Measurements from ENCODE around the gene DISC1.
"Not testable (repeated sequence)": the region's sequence is repeated elsewhere in the genome, so short reads cannot be mapped to it uniquely, and the experiment has no call there.

The DISC1 gene

DNA sequence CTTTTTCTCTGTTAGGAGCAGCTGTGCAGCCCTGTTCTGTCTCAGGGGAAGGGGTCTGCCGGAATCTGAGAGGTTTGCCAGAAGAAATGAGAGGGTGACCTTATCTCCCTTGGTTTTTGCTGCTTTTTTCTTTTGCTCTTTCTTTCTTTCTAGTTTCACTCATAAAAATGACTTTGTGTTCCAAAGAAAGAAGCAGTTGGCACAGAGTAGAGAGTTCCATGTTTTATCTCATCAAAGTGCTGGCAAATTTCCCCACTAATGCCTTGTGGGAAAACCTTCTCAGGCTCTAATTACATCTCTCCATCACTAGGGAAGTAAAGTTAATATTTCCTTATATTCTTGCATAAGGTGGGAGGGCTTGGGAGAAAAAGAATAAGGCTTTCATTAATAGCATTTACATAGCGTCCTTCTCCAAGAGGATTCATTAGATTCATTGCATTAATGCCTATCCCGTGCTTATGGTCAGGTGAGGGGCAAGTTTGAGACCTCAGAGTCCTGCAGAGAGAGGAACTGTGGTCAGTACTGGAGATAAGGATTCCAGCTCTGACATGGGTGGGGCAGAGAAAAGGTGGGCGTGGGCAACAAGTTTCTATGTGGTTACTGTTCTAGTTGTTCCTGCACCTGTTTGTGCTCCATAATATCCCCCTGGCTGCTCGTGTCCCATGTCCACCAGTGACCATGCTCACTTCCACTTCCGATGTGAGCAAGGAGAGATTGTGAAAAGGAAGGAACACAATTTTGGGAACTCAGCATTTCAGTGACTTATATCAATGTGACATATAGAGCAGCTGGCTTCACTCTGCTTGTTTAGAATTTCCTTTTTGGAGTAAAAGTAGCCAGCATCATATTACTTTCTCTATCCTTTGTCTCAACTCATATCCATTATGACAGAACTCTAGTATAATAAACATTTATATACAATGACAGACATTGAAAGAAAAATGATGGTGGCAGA is 79.5 kb downstream of the DISC1 start:
- no peak for DNase-seq

DNA sequence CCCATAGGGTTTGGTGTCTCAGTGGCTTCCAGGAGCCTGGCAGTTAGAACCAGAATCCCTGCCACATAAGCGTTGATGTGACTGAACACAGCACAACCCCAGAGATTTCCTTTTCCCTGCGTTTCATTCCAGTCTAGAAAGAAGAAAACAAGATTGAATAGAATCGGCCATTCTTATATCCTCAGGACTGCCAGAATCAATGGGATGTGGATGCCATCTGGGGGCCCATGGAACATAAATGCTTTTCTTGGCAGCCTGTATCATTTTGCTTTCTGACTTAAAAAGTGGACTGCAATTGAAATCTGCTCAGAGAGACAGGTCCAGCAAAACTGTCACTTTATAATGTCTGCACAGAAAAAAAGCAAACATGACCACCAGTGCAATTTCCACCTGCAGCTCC is 80.3 kb downstream of the DISC1 start:
- DNase-seq, result no peak

DNA sequence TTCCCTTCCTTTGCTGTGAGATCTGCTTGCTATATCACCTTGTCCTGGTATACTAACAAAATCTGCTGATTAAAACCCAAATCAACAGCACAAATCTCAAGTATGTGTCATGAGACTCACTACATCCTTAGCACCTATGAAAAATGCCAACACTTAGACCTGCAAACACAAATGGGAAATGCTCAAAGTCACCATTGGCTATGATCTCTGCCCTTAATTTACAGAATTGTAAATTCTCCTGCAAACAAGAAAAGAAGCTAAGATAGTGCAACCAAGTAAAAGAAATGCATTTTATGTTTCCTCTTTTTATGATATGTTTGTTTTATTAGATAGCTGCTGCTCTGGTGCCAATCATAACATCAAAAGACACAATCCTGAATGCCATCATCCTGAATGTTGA is 80.8 kb downstream of the DISC1 start:
- no peak for DNase-seq

DNA sequence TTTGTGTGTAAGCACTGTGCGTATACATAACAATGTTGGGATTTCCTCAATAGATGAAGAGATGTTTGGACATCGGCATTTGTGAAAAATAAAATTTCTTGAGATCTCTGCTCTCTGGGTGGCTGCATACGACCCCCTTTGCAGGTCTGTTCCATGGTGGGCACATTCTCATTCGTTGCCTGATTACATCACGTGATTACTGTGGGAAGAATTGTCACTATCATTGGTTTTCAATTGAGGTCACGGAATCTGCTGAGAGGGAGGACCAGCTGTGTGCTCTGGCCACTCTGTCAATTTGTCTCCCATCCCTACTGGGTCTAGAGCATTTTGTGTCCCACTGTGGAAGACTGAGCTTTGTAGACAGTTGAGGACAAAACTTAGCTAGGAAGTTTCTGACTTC is 81.8 kb downstream of the DISC1 start:
- no peak for DNase-seq

DNA sequence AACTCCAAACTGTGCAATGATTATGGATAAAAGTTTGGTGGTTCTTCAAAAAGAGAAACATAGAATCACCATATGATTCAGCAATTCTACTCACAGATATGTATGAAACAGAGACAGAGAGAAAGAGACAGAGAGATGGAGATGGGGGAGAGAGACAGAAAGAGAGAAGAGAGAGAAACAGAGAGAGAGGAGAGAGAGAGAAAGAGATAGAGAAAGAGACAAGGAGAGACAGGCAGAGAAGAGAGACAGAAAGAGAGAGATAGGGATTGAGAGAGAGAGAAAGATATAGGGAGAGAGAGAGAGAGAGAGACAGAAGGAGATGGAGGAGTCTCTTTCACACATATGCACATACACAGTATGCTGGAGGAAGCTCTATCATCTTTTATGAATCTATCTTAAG is 87.8 kb downstream of the DISC1 start:
- no peak for DNase-seq

DNA sequence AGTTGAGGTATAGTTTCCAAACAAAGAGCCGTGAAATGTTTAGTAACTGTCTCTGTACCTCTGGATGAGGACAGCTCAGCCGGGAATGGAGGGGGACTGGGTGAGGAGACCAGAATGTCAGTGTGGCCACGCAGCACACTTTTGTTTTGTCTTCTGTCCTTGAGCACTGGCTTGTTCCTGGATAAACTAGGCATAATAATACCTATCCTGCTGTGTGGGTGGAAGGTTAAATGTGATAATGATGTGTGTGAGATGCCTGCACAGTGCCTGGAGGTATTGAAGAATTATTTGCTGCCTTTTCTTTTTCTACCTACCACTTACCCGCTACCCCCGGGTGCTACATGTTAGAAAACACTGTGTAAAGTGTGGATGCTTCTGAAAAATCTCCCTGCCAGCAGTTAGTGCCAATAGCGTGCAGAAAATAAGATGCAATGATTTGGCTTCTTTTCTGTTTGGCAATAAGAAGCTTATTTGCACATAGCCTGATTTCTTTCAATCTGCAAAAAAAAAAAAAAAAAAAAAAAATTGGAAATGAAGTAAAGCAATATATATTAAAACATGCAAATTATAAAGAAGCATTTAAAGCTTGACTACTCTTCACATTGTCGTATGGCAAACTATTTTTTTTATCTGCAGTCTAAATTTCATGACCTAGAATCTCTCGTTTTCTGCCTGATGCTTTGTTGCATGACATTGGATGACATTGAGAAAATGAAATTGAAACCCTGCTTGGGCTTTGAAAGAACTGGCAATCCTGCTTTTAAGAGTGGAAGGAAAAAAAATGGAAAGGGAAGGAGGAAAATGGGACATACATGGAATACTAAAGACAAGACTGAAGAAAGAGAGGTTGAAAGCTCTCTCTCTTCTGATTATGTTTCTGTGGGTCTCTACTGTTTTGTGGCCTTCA is 89.5 kb downstream of the DISC1 start:
- no peak for DNase-seq

DNA sequence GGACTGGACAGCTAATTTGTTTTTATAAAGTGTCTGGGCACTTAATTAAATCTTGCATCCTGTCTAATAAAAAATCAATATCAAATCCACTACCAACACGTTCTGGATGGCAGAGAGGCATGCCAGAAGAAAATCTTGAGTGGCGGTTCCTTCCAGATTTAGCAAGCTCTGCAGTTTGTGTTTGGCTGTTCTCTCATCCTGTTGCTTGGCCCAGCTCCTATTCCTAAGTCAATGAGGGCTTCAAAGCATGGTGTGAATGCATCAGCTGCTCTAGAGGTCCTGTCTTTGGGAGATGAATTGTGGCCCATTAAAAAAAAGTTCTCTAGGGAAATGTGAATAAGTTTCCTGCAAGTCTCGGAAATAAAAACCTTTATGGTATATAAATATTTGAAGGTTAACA is 90.3 kb downstream of the DISC1 start:
- DNase-seq, result no peak

DNA sequence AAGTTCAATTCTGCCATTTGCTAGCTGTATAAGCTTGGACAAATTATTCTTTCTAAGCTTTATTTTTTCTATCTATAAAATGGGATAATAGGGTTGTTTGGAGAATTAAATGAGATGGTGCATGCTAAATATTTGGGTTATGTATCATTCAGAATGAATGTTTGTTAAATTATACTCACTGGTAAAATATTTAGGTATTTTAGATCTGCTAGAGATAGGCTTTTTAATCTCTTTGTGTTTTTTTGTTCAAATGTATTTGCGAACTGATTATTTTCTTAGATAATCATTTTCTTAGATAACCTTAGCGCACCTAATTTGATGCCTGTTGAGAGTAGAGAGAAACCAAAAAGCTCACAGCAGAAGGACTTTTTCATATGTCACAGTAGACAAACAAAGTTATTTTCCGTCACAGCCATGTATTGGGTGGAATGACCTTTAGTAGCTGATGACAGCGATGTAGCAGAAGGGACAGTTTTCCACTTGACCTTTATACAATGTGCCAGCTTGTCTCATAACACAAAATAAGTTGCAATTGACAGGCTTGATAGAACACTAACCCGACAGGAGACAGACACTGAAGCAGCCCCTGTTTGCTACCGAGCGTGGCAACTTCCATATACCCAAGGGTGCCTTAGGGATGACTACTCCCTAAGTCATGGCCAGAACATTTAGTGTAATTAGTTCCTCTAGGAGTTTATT is 93.0 kb downstream of the DISC1 start:
- no peak for DNase-seq

DNA sequence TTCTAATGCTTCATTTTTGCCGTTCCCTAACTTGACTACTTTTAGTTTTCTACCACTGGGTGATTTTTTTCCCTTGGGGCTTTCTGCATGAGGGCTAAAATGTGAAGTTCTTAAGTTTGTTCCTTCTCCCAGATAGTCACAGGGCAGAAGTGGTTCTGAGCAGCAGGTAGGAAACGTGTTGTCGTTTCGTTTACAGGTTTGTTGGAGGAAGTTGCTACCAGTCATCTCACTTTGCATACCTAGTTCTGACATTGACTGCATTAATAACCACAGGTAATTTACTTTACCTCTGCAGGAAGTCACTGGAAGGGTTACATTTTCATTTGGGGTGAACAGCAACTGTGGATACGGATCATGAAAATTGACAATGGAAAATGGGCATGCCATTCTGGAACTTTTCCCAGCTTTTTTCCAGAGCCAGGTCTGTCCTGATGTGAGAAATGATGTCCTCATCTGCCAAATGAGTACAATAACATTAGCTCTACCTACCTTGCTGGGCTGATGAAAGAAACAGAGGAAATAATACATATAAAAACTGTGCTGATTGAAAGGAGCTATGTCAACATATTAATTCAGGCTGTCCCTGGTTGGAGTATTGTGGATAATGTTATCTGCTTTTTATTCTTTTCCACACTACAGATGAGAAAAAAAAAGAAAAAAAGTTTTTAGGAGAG is 94.2 kb downstream of the DISC1 start:
- DNase-seq, result no peak

DNA sequence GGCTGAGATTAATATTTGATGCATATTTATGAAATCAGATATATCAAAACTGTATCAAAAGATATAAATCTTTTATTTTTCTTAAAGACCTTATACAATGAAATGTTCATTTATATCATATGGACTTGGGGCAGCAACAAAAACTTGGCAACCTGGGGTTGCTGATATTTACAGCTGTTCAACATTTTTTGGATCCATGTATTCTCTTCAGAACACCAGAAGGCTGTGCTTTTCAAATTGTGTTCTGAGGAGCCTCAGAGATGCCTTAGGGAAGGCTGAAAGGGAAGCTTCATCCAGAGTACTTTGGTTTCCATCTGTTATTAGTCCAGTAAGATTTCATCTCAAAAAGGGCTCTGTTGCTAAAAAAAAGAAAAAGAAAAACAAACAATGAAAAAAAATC is 94.8 kb downstream of the DISC1 start:
- no peak for DNase-seq

DNA sequence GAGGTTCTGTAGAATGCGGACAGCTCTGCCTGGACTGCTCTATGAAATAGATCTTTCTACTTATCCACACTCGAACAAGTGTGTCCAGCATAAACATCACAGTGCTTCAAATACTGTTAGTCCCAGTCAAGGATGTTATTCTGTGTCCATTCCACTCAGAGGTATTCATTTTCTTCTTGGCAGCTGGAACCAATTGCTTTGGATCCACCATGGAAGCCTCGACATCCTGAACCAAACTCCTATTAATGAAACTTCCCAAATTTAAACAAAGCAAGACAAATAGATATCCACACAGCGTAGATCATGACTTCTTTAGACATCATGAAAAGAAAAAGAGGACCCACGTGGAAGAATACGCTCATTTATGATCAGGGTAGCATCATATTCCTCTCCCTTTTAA is 95.8 kb downstream of the DISC1 start:
- no peak for DNase-seq

DNA sequence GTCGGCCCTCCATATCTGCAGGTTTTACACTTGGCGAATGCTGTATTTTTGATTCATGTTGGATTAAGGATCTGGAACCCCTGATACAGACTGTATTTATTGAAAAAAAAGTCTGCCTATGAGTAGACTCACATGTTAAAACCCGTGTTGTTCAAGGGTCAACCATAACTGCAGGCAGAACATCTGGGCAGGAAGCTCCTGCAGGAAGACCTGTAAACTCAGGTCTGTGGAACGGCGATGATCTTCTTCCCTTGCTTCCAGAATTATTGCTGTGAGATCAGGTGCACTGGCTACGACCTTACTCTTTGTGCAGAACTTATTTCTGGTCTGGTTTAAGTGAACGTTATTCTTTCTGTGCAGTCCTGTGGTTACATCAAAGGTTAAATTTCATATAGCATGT is 96.6 kb downstream of the DISC1 start:
- no peak for DNase-seq

DNA sequence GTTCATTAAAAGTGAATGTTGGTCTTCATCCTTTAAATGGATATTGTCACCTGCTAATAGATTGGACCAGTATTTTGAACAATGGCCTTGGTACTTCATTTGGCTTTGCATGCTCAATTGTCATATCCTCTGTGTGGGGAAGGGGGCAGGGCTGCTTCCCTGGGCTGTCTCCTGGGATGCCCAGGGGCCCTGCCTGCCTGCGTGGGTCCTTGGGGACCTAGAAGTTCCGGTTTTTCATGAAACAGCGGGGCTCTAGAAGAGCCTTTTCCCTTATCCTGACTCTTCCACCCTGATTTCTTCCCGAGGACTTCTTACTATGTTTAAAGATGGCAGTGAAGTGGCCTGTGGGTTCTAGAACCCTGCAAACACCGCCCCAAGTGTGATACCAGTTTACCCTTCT is 97.5 kb downstream of the DISC1 start:
- DNase-seq, result no peak

DNA sequence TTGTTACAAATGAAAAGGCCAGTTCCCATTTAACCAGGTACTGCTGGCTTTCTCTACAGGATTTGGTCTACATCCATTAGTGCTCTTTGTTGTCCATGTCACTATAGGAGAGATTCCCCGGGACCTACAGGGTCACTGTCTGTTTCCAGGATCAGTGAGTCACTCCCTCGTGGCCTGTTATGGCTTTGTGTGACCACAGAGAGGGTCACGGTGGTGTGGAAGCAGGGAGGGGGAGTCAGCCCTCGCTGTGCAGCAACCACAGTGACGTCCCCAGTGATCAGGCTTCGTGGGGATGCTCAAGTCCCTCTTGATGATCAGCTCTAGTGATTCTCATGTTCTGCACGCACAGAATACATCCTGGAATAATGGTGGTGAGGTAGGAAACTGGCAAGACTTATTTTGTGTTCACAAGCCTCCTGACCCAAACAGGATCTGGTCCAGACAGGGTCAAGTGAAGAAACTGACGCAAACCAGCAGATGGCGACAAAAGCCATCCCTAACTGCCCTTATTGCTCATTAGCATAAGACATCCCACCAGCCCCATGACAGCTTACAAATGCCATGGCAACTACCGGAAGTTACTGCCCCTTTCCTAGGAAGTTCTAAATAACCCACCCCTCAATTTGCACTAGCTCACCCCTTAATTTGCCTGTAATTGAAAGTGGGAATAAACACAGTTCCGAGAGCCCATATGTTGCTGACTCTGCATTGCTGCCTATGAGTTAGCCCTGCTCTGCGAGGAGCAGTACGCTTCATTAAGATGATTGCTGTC is 98.5 kb downstream of the DISC1 start:
- DNase-seq, result peak; percentile 34 to 46

DNA sequence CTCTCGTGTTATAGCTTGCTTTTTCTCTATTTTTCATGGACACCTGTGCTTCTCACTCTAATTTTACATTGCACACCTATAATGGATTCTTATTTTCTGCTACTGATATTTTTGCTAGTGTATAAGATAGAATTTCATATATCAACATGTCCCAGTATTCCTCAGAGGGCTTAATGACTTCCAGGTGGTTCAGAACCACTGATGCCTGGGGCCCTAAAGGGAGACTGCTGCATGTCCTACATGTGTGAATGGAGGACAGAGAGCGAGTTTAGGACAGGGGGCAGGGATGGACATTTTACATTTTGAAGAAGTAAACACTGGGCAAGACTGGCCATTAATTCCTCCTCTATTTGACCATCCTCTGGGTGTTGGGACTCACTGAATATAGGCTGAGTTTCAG is 100.6 kb downstream of the DISC1 start:
- DNase-seq, result no peak

DNA sequence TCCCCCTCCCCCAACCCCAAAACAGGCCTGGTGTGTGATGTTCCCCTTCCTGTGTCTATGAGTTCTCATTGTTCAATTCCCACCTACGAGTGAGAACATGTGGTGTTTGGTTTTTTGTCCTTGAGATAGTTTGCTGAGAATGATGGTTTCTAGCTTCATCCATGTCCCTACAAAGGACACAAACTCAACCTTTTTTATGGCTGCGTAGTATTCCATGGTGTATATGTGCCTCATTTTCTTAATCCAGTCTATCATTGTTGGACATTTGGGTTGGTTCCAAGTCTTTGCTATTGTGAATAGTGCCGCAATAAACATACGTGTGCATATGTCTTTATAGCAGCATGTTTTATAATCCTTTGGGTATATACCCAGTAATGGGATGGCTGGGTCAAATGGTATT is 102.4 kb downstream of the DISC1 start:
- DNase-seq, result not testable (repeated sequence)

DNA sequence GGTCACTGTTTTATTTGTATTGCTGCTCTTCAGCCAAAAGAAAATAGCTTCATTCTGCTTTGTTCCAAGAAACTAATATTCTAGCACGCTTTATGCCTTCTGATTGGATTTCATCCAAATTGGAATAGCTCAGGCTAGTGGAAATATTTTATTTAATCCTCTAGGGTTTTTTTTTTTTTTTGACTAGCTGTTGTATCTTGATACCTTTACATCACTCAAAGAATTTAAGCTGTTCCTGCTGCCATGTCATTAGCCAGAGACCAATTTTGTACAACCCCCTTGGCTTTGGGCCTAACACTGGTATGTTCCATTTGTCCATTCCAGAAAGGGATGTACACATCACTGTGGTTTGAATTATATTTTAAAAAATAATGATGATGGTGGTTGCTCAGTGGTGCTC is 103.0 kb downstream of the DISC1 start:
- DNase-seq, result no peak

DNA sequence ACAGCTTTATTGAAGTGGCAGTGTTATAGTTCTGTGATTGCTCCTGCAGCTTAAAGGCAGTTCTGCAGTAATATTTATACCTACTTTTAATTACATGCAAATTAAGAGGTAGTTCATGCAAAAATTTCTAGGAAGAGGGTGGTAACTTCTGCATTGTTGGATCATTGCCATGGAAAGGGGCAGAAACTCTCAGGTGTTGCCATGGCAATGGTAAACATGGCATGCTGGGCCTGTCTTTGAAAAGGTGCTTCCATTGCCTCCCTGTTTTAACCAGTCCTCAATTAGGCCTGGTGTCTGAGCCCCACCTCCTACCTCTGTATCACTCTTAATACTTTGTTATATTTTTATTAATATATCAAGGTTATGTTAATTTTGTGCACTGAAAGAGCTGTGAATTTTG is 104.7 kb downstream of the DISC1 start:
- DNase-seq, result no peak

DNA sequence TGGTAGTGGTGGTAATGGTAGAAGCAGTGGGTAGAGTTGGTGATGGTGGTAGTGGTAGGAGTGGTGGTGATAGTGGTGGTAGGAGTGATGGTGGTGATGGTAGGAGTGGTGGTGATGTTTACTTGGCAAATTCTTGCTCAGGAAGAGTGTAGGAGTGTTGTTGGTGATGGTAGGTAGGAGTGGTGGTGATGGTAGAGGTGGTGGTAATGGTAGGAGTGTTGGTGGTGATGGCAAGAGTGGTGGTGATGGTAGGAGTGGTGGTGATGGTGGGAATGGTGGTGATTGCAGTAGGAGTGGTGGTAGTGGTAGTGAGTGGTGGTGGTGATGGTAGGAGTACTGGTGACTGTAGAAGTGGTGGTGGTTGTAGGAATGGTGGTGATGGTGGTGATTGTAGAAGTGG is 106.5 kb downstream of the DISC1 start:
- DNase-seq, result no peak

DNA sequence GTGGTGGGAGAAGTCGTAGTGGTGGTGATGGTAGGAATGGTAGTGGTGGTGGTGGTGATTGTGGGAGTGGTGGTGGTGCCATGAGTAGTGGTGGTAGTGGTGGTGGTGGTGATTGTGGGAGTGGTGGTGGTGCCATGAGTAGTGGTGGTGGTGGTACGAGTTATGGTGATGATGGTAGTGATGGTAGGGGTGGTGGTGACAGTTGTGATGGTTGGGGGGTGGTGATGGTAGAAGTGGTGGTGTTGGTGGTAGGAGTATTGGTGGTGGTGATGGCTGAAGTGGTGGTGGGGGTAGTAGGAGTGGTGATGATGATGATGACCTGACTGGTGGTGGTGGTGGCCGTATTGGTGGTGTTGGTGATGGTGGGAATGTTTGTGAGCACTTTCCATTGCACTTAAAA is 107.1 kb downstream of the DISC1 start:
- DNase-seq, result no peak

DNA sequence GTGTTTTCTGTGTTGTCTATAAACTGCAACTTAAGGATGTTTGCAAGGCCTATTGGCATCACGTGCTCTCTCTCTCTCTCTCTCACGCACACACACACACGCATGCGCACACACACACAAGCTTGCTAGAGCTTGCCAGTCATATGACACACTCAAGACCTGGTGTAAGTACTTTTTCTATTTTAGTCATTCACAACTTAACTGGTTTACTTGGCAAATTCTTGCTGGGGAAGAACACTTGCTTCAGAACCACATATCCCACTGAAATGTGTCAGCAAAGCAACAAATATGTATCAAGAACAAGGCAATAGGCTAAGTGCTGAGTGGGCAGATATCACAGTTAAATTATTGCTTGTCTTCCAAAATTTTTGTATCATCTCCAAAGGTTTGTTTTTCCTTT is 107.8 kb downstream of the DISC1 start:
- DNase-seq, result peak in 1 of 2 experiments; percentile 20

DNA sequence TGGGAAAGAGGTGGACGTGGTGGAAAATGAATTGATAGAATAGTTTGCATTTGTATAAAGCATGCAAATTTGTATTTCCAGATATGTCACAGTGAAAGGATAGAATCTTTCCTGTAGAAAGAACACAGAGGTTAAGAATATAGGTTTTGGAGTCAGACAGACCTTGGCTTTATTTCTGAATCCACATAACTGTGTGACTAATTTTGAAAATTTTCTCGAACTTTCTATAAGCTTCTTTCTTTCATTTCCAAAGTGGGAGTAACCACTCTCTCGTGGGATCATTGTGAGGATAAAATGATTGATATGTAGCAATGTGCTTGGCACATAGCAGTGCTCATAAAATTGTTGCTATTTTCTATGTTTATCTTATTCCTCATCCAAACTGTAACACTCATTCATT is 108.8 kb downstream of the DISC1 start:
- no peak for DNase-seq

Measured in activated T-cell treated with anti-CD3 and anti-CD28 coated beads, Interleukin-2, amount 50 U/mL, for 48 hours (primary cell).